GM12878 (cell line): ENCODE measurements around the gene RETN. TPM values are rescaled to one million over a fixed set of nuclear protein-coding genes. Genes with fewer than 3 reads are reported as not detected.

Experiments
- BHLHE40 ChIP-seq, 2 experiments: fragments of 450-650 bp in 1 of 2; IDR thresholded peaks; 2 replicates each; pipeline ENCODE4 v1.6.1; 2011 to 2017; ENCODE audit warnings: low read depth in 2 of 2, borderline replicate concordance in 1 of 2, improper control_type of control experiment in 1 of 2, low read length in 1 of 2, mild to moderate bottlenecking in 1 of 2
- CEBPZ ChIP-seq: fragments of 150-350 bp; IDR thresholded peaks from 2 replicates; pipeline ENCODE4 v1.6.1; 2016; ENCODE audit warnings: low read depth, low read length
- CHD1 ChIP-seq: IDR thresholded peaks from 2 replicates; pipeline ENCODE4 v1.6.1; 2012; ENCODE audit warnings: low read depth, low read length, improper control_type of control experiment
- EED ChIP-seq: sonication (generic); IDR thresholded peaks from 2 replicates; pipeline ENCODE4 v1.6.1; 2016; ENCODE audit warnings: antibody characterized with exemption, low read depth
- EP300 ChIP-seq, 2 experiments: fragments of 150-350 bp in 1 of 2; IDR thresholded peaks; 2 replicates each; pipeline ENCODE4 v1.6.1; 2011 to 2012; ENCODE audit warnings: low read depth in 2 of 2, low read length in 2 of 2, borderline replicate concordance in 1 of 2, improper control_type of control experiment in 1 of 2, inconsistent platforms in 1 of 2; ENCODE audit not compliant: control insufficient read depth in 1 of 2
- ESRRA ChIP-seq: IDR thresholded peaks from 2 replicates; pipeline ENCODE4 v1.6.1; 2012; ENCODE audit warnings: mild to moderate bottlenecking, low read length, improper control_type of control experiment
- RAD21 ChIP-seq: IDR thresholded peaks from 2 replicates; pipeline ENCODE4 v1.6.1; 2011; ENCODE audit warnings: mild to moderate bottlenecking, low read depth, low read length, moderate library complexity; ENCODE audit not compliant: insufficient read depth
- RELA ChIP-seq: fragments of 450-650 bp; IDR thresholded peaks from 2 replicates; pipeline ENCODE4 v1.8.0; 2014; ENCODE audit warnings: borderline replicate concordance; ENCODE audit not compliant: partially characterized antibody
- REST ChIP-seq: IDR thresholded peaks from 2 replicates; pipeline ENCODE4 v1.6.1; 2012; ENCODE audit warnings: mild to moderate bottlenecking, low read depth, low read length
- SMAD5 ChIP-seq: IDR thresholded peaks from 2 replicates; pipeline ENCODE4 v1.6.1; 2016; ENCODE audit warnings: antibody characterized with exemption, low read depth
- WRNIP1 ChIP-seq: IDR thresholded peaks from 2 replicates; pipeline ENCODE4 v1.6.1; 2011; ENCODE audit warnings: low read depth, low read length, improper control_type of control experiment, borderline replicate concordance
- YY1 ChIP-seq: IDR thresholded peaks from 2 replicates; pipeline ENCODE4 v1.6.1; 2011; ENCODE audit warnings: low read depth, mild to moderate bottlenecking, low read length
- ZBTB40 ChIP-seq: fragments of 450-650 bp; IDR thresholded peaks from 2 replicates; pipeline ENCODE4 v1.6.1; 2016; ENCODE audit warnings: mild to moderate bottlenecking, moderate library complexity, borderline replicate concordance
- polyA plus RNA-seq, 11 experiments: library from polyadenylated mRNA; depleted of rRNA in 4 of 11; unstranded in 6 of 11; stranded (reverse) in 5 of 11; fragments of >200 nt; fragmentation: Nextera tagmentation in 4 of 11; fragmentation: Illumina TruSeq in 1 of 11; extraction: Ambion mirVana in 4 of 11; extraction: Trizol in 1 of 11; gene quantifications; 1 replicate in 1 of 11; 2 replicates in 10 of 11; pipeline versions ENCODE4 v1.2.1 to v1.2.3, GENCODE V29; 2011 to 2016; ENCODE audit warnings: inconsistent platforms in 2 of 11, missing spikeins in 2 of 11, low read depth in 1 of 11
- total RNA-seq, 4 experiments: library from RNA; depleted of rRNA in 3 of 4; stranded (reverse); fragments of >200 nt in 3 of 4; fragmentation: Illumina TruSeq in 1 of 4; extraction: Trizol in 1 of 4; gene quantifications; 2 replicates each; pipeline versions ENCODE4 v1.2.1 to v1.2.3, GENCODE V29; 2013 to 2021
- TF ChIP-seq, protein P1 (sequence below): fragments of 450-650 bp; formaldehyde crosslinking; IDR thresholded peaks from 2 replicates; pipeline ENCODE4 v1.4.0; 2022; ENCODE audit warnings: mild to moderate bottlenecking, moderate library complexity

Gene RETN
- total and polyA plus RNA-seq, 10 of the 15 experiments (the other 5 are each of a cell fraction or from before 2014, with no cell fraction given), result 0.26 TPM; not detected in 9

DNA sequence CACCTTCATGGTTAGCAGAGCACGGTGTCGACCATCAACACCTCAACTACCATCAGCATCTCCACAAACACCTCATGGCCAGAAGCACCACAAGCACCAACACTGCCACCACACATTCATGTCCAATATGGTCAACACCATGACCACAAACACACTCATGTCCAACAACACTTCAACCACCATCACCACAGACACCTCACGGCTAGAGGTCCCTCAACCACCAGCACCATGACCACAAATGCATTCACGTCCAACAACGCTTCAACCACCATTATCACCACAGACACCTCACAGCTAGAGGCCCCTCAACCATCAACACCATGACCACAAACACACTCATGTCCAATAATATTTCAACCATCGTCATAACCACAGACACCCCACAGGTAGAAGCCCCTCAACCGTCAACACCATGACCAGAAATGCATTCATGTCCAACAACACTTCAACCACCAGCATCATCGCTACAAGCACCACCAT, 22.0 kb downstream of the RETN start (continued):
- TF ChIP-seq ZBTB40, result no peak
- no peak for TF ChIP-seq ESRRA
- TF ChIP-seq CHD1, result no peak
- TF ChIP-seq YY1, result peak; percentile 14; the same call in 1 of the 2 replicates
- TF ChIP-seq RELA, result peak; percentile 6
- peak; percentile 52 to 71; a peak in 2 of 4 replicates for TF ChIP-seq EP300 (IDR thresholded peaks at IDR 0.05; ENCODE audit: borderline replicate concordance in 1 of 2, control insufficient read depth in 1 of 2, low read depth in 2 of 2, low read length in 2 of 2)
- TF ChIP-seq SMAD5, result no peak
- peak; percentile 77 for TF ChIP-seq EED
- TF ChIP-seq, protein P1, sequence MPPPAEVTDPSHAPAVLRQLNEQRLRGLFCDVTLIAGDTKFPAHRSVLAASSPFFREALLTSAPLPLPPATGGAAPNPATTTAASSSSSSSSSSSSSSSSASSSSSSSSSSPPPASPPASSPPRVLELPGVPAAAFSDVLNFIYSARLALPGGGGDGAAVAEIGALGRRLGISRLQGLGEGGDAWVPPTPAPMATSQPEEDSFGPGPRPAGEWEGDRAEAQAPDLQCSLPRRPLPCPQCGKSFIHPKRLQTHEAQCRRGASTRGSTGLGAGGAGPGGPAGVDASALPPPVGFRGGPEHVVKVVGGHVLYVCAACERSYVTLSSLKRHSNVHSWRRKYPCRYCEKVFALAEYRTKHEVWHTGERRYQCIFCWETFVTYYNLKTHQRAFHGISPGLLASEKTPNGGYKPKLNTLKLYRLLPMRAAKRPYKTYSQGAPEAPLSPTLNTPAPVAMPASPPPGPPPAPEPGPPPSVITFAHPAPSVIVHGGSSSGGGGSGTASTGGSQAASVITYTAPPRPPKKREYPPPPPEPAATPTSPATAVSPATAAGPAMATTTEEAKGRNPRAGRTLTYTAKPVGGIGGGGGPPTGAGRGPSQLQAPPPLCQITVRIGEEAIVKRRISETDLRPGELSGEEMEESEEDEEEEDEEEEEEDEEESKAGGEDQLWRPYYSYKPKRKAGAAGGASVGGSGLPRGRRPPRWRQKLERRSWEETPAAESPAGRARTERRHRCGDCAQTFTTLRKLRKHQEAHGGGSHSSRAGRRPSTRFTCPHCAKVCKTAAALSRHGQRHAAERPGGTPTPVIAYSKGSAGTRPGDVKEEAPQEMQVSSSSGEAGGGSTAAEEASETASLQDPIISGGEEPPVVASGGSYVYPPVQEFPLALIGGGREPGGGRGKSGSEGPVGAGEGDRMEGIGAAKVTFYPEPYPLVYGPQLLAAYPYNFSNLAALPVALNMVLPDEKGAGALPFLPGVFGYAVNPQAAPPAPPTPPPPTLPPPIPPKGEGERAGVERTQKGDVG, result no peak
- peak; percentile 68 to 92; a peak in 3 of 4 replicates for TF ChIP-seq BHLHE40 (IDR thresholded peaks at IDR 0.05; ENCODE audit: borderline replicate concordance in 1 of 2, low read depth in 2 of 2, low read length in 1 of 2)
- no peak for TF ChIP-seq CEBPZ
- no peak for TF ChIP-seq WRNIP1
- no peak for TF ChIP-seq REST
- no peak for TF ChIP-seq RAD21
